Testis (tissue), 2 donors: ENCODE data around the gene TBC1D23.

Experiments
- CTCF ChIP-seq, 3 experiments: fragments of 450-650 bp in 2 of 3; fragments of 200-600 bp in 1 of 3; sonication (generic) in 1 of 3; IDR thresholded peaks; one replicate each; pipeline ENCODE4 v1.5.1; 2016 to 2019; ENCODE audit warnings: antibody characterized with exemption in 3 of 3, mild to moderate bottlenecking in 2 of 3, moderate library complexity in 1 of 3
- POLR2A ChIP-seq: fragments of 450-650 bp; IDR thresholded peaks from one replicate; pipeline ENCODE4 v1.6.1; 2017; ENCODE audit warnings: antibody characterized with exemption, mild to moderate bottlenecking, moderate library complexity

- TF ChIP-seq CTCF (IDR thresholded peaks at IDR 0.05) (no peak), POLR2A (no peak)
Observed at GRCh38 chr3:100245136-100245535, 15.7 kb upstream of the TBC1D23 start.
